IMR-90 (cell line): ENCODE results near the gene CNTRL. TPM values are rescaled to one million over a fixed set of nuclear protein-coding genes. Genes with fewer than 3 reads are reported as not detected.

Experiments used
- ATAC-seq: fragments of 200-7000 bp; cut with Tn5 transposase; 2 replicates; pipeline ENCODE4 v1.9.1; 2020; ENCODE audit warnings: low read depth, mild to moderate bottlenecking, moderate library complexity
- BruUV-seq: library from RNA; stranded (reverse); fragments of 400-500 nt; replicated peaks from 2 replicates; lab custom pipeline; 2021; lab: Mats Ljungman, UMichigan
- CTCF ChIA-PET: fragments of 300-600 bp; formaldehyde crosslinking; extraction: SDS; loops from one replicate; lab custom pipeline; 2021; ENCODE audit warnings: antibody characterized with exemption; lab: Yijun Ruan, JAX
- POLR2A ChIA-PET: fragments of 300-600 bp; sonication (Branson Sonifier 250); formaldehyde crosslinking; loops from one replicate; lab custom pipeline; 2022; ENCODE audit warnings: antibody characterized with exemption; ENCODE audit not compliant: unreplicated experiment; lab: Charles Lee
- DNase-seq: peaks from one replicate; pipeline ENCODE4 v3.0.0; 2013
- H2AFZ ChIP-seq: replicated peaks from 2 replicates; pipeline ENCODE3; 2013; ENCODE audit warnings: low read length, mild to moderate bottlenecking; ENCODE audit not compliant: poor library complexity
- H2AK5ac ChIP-seq: 2 replicates; pipeline ENCODE4 v1.6.1; 2013; ENCODE audit warnings: low read depth, low read length, inconsistent platforms
- H2AK9ac ChIP-seq: replicated peaks from 2 replicates; pipeline ENCODE3; 2013; ENCODE audit warnings: mild to moderate bottlenecking, low read depth, low read length, moderate library complexity; ENCODE audit not compliant: poor library complexity
- H2BK120ac ChIP-seq: 2 replicates; pipeline ENCODE4 v1.6.1; 2013; ENCODE audit warnings: low read depth, low read length, inconsistent platforms
- H2BK15ac ChIP-seq: 3 replicates; pipeline ENCODE4 v1.6.1; 2013; ENCODE audit warnings: low read depth, low read length, inconsistent platforms
- H2BK20ac ChIP-seq: 2 replicates; pipeline ENCODE4 v1.6.1; 2013; ENCODE audit warnings: low read depth, mild to moderate bottlenecking, inconsistent platforms, low read length, moderate library complexity
- H2BK5ac ChIP-seq: 2 replicates; pipeline ENCODE4 v1.6.1; 2013; ENCODE audit warnings: mild to moderate bottlenecking, low read depth, low read length, inconsistent platforms; ENCODE audit not compliant: poor library complexity, severe bottlenecking
- H3K14ac ChIP-seq: replicated peaks from 2 replicates; pipeline ENCODE4 v1.6.1; 2013; ENCODE audit warnings: low read depth, low read length, inconsistent platforms
- H3K18ac ChIP-seq: 2 replicates; pipeline ENCODE4 v1.6.1; 2013; ENCODE audit warnings: low read depth, low read length, control low read depth
- H3K23ac ChIP-seq: 2 replicates; pipeline ENCODE4 v1.6.1; 2013; ENCODE audit warnings: low read depth, low read length, inconsistent platforms
- H3K27ac ChIP-seq: 2 replicates; pipeline ENCODE4 v1.5.1; 2013; ENCODE audit warnings: mild to moderate bottlenecking, control low read depth, low read length; ENCODE audit not compliant: insufficient read depth
- H3K27me3 ChIP-seq: 2 replicates; pipeline ENCODE4 v1.6.1; 2013; ENCODE audit warnings: low read length; ENCODE audit not compliant: control insufficient read depth, insufficient read depth
- H3K36me3 ChIP-seq: 2 replicates; pipeline ENCODE4 v1.6.1; 2013; ENCODE audit warnings: low read length, mixed read lengths; ENCODE audit not compliant: control insufficient read depth, insufficient read depth
- H3K4ac ChIP-seq: 2 replicates; pipeline ENCODE4 v1.6.1; 2013; ENCODE audit warnings: low read depth, low read length, inconsistent platforms
- H3K4me1 ChIP-seq: 2 replicates; pipeline ENCODE4 v1.6.1; 2013; ENCODE audit warnings: low read length, mixed read lengths; ENCODE audit not compliant: control insufficient read depth, insufficient read depth
- H3K4me2 ChIP-seq: 2 replicates; pipeline ENCODE4 v1.6.1; 2013; ENCODE audit warnings: low read depth, mild to moderate bottlenecking, control low read depth, low read length, moderate library complexity
- H3K4me3 ChIP-seq: 2 replicates; pipeline ENCODE4 v1.5.1; 2013; ENCODE audit warnings: low read depth, mild to moderate bottlenecking, control low read depth, low read length, moderate library complexity; ENCODE audit not compliant: insufficient read depth
- H3K56ac ChIP-seq: 2 replicates; pipeline ENCODE4 v1.6.1; 2013; ENCODE audit warnings: low read length, inconsistent platforms; ENCODE audit not compliant: insufficient read depth; ENCODE audit errors: extremely low read depth
- H3K79me1 ChIP-seq, 2 experiments: 2 replicates each; pipeline ENCODE4 v1.6.1; 2013; ENCODE audit warnings: low read length in 2 of 2, inconsistent platforms in 1 of 2, low read depth in 1 of 2
- H3K9ac ChIP-seq: 2 replicates; pipeline ENCODE4 v1.6.1; 2013; ENCODE audit warnings: low read depth, low read length, control low read depth
- H3K9me1 ChIP-seq: 2 replicates; pipeline ENCODE4 v1.6.1; 2013; ENCODE audit warnings: low read length, inconsistent platforms; ENCODE audit not compliant: insufficient read depth
- H3K9me3 ChIP-seq: 2 replicates; pipeline ENCODE4 v1.6.1; 2013; ENCODE audit warnings: low read length; ENCODE audit not compliant: control insufficient read depth, insufficient read depth
- H4K20me1 ChIP-seq: 2 replicates; pipeline ENCODE4 v1.6.1; 2013; ENCODE audit warnings: low read length, inconsistent platforms; ENCODE audit not compliant: insufficient read depth
- H4K5ac ChIP-seq: 2 replicates; pipeline ENCODE4 v1.6.1; 2013; ENCODE audit warnings: mild to moderate bottlenecking, low read depth, low read length, control low read depth
- H4K8ac ChIP-seq, 2 experiments: 2 replicates each; pipeline ENCODE4 v1.6.1; 2013; ENCODE audit warnings: low read depth in 2 of 2, low read length in 2 of 2, control low read depth in 1 of 2, inconsistent platforms in 1 of 2
- H4K91ac ChIP-seq: 2 replicates; pipeline ENCODE4 v1.6.1; 2013; ENCODE audit warnings: low read depth, low read length, inconsistent platforms; ENCODE audit not compliant: insufficient read depth
- BHLHE40 ChIP-seq: fragments of 150-350 bp; IDR thresholded peaks from 2 replicates; pipeline ENCODE4 v1.6.1; 2016; ENCODE audit warnings: mild to moderate bottlenecking, low read depth, low read length
- CEBPB ChIP-seq: IDR thresholded peaks from 2 replicates; pipeline ENCODE4 v1.6.1; 2012; ENCODE audit warnings: low read depth, low read length, improper control_type of control experiment
- CHD1 ChIP-seq: IDR thresholded peaks from 2 replicates; pipeline ENCODE4 v1.6.1; 2012; ENCODE audit warnings: low read depth, low read length, improper control_type of control experiment
- CTCF ChIP-seq: conservative IDR thresholded peaks from 2 replicates; pipeline ENCODE4 v1.5.1; 2012; ENCODE audit warnings: mild to moderate bottlenecking, low read depth, low read length, improper control_type of control experiment
- FOS ChIP-seq: fragments of 150-350 bp; IDR thresholded peaks from 2 replicates; pipeline ENCODE4 v1.6.1; 2016; ENCODE audit warnings: low read depth, low read length
- MAFK ChIP-seq: IDR thresholded peaks from 2 replicates; pipeline ENCODE4 v1.6.1; 2012; ENCODE audit warnings: low read depth, low read length, improper control_type of control experiment
- MAZ ChIP-seq: IDR thresholded peaks from 2 replicates; pipeline ENCODE4 v1.6.1; 2012; ENCODE audit warnings: low read depth, mild to moderate bottlenecking, low read length, improper control_type of control experiment, moderate library complexity, borderline replicate concordance
- MXI1 ChIP-seq: IDR thresholded peaks from 2 replicates; pipeline ENCODE4 v1.6.1; 2012; ENCODE audit warnings: low read depth, mild to moderate bottlenecking, low read length, moderate library complexity, borderline replicate concordance
- NFE2L2 ChIP-seq: fragments of 150-350 bp; IDR thresholded peaks from 2 replicates; pipeline ENCODE4 v1.6.1; 2016; ENCODE audit warnings: low read depth, mild to moderate bottlenecking, low read length
- POLR2A ChIP-seq: IDR thresholded peaks from 2 replicates; pipeline ENCODE4 v1.6.1; 2012; ENCODE audit warnings: mild to moderate bottlenecking, low read depth, low read length
- RAD21 ChIP-seq: IDR thresholded peaks from 2 replicates; pipeline ENCODE4 v1.6.1; 2012; ENCODE audit warnings: low read length, improper control_type of control experiment
- RCOR1 ChIP-seq: IDR thresholded peaks from 2 replicates; pipeline ENCODE4 v1.6.1; 2012; ENCODE audit warnings: mild to moderate bottlenecking, low read length, improper control_type of control experiment; ENCODE audit not compliant: insufficient replicate concordance
- RFX5 ChIP-seq: IDR thresholded peaks from 2 replicates; pipeline ENCODE4 v1.8.0; 2012; ENCODE audit warnings: low read depth, mild to moderate bottlenecking, low read length, moderate library complexity
- SMC3 ChIP-seq: fragments of 150-350 bp; IDR thresholded peaks from 2 replicates; pipeline ENCODE4 v1.6.1; 2016; ENCODE audit warnings: low read depth, mild to moderate bottlenecking, antibody characterized with exemption, low read length, moderate library complexity
- WGBS, 2 experiments: methylation state at CpG; one replicate each; pipeline versions ENCODE4 v1.1.5 to v1.1.7; 2013; ENCODE audit warnings: missing lambda C conversion rate in 2 of 2; ENCODE audit not compliant: insufficient read length in 1 of 2; ENCODE audit errors: extremely low coverage in 2 of 2; 5-methylcytosine and 5-hydroxymethylcytosine counted together
- dilution Hi-C: fragments of 300-500 bp; cut with HindIII; formaldehyde crosslinking; loops from one replicate; pipeline ENCODE4 v1.14.3; 2018; ENCODE audit warnings: low sequenced_read_pairs; ENCODE audit not compliant: unreplicated experiment
- in situ Hi-C: fragments of 300-500 bp; cut with MboI; formaldehyde crosslinking; loops from 3 replicates; pipeline ENCODE4 v1.14.3; 2019; ENCODE audit warnings: low sequenced_read_pairs, inconsistent platforms, mixed read lengths
- intact Hi-C: fragments of 100-400 bp; cut with micrococcal nuclease; formaldehyde crosslinking; loops from 2 replicates; pipeline ENCODE4 v1.10.0; 2022
- polyA plus RNA-seq, 3 experiments: library from polyadenylated mRNA; depleted of rRNA; stranded (reverse); fragments of >200 nt; gene quantifications; 2 replicates each; pipeline ENCODE4 v1.2.3, GENCODE V29; 2012; ENCODE audit warnings: low replicate concordance in 1 of 3
- total RNA-seq: library from RNA; depleted of rRNA; stranded (reverse); fragments of >200 nt; gene quantifications from 2 replicates; pipeline ENCODE4 v1.2.3, GENCODE V29; 2012
- TF ChIP-seq, protein P1 (sequence below): fragments of 150-350 bp; IDR thresholded peaks from 2 replicates; pipeline ENCODE4 v1.6.1; 2016; ENCODE audit warnings: low read depth, mild to moderate bottlenecking, low read length, moderate library complexity, borderline replicate concordance
- TF ChIP-seq, protein P2 (sequence below): fragments of 150-350 bp; IDR thresholded peaks from 2 replicates; pipeline ENCODE4 v1.6.1; 2017; ENCODE audit warnings: mild to moderate bottlenecking, antibody characterized with exemption, low read length, low read depth

The CNTRL gene
- total and polyA plus RNA-seq, 2 of the 4 experiments (the other 2 are of a cell fraction), result 4.5 to 7.3 TPM

GRCh38 chr9:121067640-121068039 is 7.1 kb upstream of the CNTRL start:
- Histone ChIP-seq H4K91ac (no peak overlapping the region), H2AFZ (no peak overlapping the region), H3K14ac (no peak overlapping the region), H4K5ac (no peak overlapping the region), H3K9me3 (no peaks in the 10 kb centered on the region), H4K20me1 (no peaks in the 10 kb centered on the region), H3K4me2 (no peak overlapping the region), H3K9ac (no peak overlapping the region), H3K9me1 (no peaks in the 10 kb centered on the region; the same call in 1 of the 2 replicates), H2BK120ac (no peak overlapping the region), H3K4me3 (no peak overlapping the region), H2BK15ac (no peak overlapping the region), H3K23ac (no peak overlapping the region), H3K27me3 (no peaks in the 10 kb centered on the region), H3K36me3 (no peaks in the 10 kb centered on the region), H2BK20ac (no peak overlapping the region), H4K8ac (no peak overlapping the region), H2AK9ac (no peak overlapping the region), H3K4me1 (no peaks in the 10 kb centered on the region), H3K18ac (no peak overlapping the region), H3K4ac (no peak overlapping the region), H3K79me1 (peaks cover 3 to 4% of the 10 kb centered on the region in 2 experiments; a peak in 3 of 4 replicates), H3K27ac (no peak overlapping the region), H2BK5ac (no peak overlapping the region), H3K56ac (no peak overlapping the region), H2AK5ac (no peak overlapping the region)
- no CpG with 5 or more reads among the region's 2 CpGs for WGBS, 2 experiments
- no TSS peak for BruUV-seq
- DNase-seq (no peak), ATAC-seq (no peak)
- in situ Hi-C loops (loop anchor here (5.0 to 25.0 kb wide), 3 partner anchors 80 to 455 kb away; no protein-coding TSS in a partner anchor), intact Hi-C loops (no loop called here), dilution Hi-C loops (no loop called here)
- CTCF ChIA-PET, result no interaction called here
- TF ChIP-seq RCOR1, result no peak
- TF ChIP-seq CEBPB, result no peak
- no peak for TF ChIP-seq RFX5
- no peak for TF ChIP-seq FOS
- no peak for TF ChIP-seq CTCF
- no peak for TF ChIP-seq BHLHE40
- TF ChIP-seq MXI1, result no peak
- no peak for TF ChIP-seq MAFK
- no peak for TF ChIP-seq SMC3
- no peak for TF ChIP-seq RAD21
- no peak for TF ChIP-seq MAZ
- TF ChIP-seq, protein P1, sequence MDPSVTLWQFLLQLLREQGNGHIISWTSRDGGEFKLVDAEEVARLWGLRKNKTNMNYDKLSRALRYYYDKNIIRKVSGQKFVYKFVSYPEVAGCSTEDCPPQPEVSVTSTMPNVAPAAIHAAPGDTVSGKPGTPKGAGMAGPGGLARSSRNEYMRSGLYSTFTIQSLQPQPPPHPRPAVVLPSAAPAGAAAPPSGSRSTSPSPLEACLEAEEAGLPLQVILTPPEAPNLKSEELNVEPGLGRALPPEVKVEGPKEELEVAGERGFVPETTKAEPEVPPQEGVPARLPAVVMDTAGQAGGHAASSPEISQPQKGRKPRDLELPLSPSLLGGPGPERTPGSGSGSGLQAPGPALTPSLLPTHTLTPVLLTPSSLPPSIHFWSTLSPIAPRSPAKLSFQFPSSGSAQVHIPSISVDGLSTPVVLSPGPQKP, result no peak
- no peak for TF ChIP-seq CHD1
- TF ChIP-seq, protein P2, sequence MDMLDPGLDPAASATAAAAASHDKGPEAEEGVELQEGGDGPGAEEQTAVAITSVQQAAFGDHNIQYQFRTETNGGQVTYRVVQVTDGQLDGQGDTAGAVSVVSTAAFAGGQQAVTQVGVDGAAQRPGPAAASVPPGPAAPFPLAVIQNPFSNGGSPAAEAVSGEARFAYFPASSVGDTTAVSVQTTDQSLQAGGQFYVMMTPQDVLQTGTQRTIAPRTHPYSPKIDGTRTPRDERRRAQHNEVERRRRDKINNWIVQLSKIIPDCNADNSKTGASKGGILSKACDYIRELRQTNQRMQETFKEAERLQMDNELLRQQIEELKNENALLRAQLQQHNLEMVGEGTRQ, result no peak
- no peak for TF ChIP-seq NFE2L2
- TF ChIP-seq POLR2A, result no peak
- POLR2A ChIA-PET, result no interaction called here
